WTC11 (cell line): ENCODE measurements around the gene TXNRD2. TPM values are rescaled to one million over a fixed set of nuclear protein-coding genes. Genes with fewer than 3 reads are reported as not detected.

Source experiments
- ATAC-seq: fragments of 200-7000 bp; cut with Tn5 transposase; 2 replicates; pipeline ENCODE4 v1.10.0; 2021; ENCODE audit warnings: mild to moderate bottlenecking, moderate library complexity
- CTCF ChIA-PET: fragments of 300-600 bp; sonication (Branson Sonifier 250); formaldehyde crosslinking; loops from one replicate; lab custom pipeline; 2021; ENCODE audit warnings: antibody characterized with exemption; lab: Charles Lee
- POLR2A ChIA-PET: fragments of 350-600 bp; sonication (Branson Sonifier 250); formaldehyde crosslinking; loops from one replicate; lab custom pipeline; 2021; ENCODE audit warnings: antibody characterized with exemption; lab: Charles Lee
- DNase-seq: peaks from one replicate; pipeline ENCODE4 v3.0.0; 2021; ENCODE audit warnings: low spot score
- H3K27ac Mint-ChIP-seq: 2 replicates; pipeline ENCODE4 v1.8.0; 2021; ENCODE audit warnings: mixed read lengths
- H3K27me3 Mint-ChIP-seq: 2 replicates; pipeline ENCODE4 v1.8.0; 2021; ENCODE audit warnings: low read depth, mild to moderate bottlenecking, moderate library complexity, mixed read lengths
- H3K36me3 Mint-ChIP-seq: 2 replicates; pipeline ENCODE4 v1.8.0; 2021; ENCODE audit warnings: mixed read lengths
- H3K4me1 Mint-ChIP-seq: 2 replicates; pipeline ENCODE4 v1.8.0; 2022; ENCODE audit warnings: mixed read lengths
- H3K4me3 Mint-ChIP-seq: 2 replicates; pipeline ENCODE4 v1.8.0; 2021; ENCODE audit warnings: mild to moderate bottlenecking, moderate library complexity, mixed read lengths
- H3K9me3 Mint-ChIP-seq: 2 replicates; pipeline ENCODE4 v1.8.0; 2021; ENCODE audit warnings: mixed read lengths
- ELF4 ChIP-seq: sonication (generic); formaldehyde crosslinking; IDR thresholded peaks from 2 replicates; pipeline ENCODE4 v1.8.1; 2022; ENCODE audit warnings: low read depth, mild to moderate bottlenecking, moderate library complexity, missing genetic modification reagents
- FOXK1 ChIP-seq: sonication (generic); formaldehyde crosslinking; IDR thresholded peaks from 2 replicates; pipeline ENCODE4 v1.8.0; 2022; ENCODE audit warnings: mild to moderate bottlenecking, moderate library complexity, missing genetic modification reagents
- GTF2I ChIP-seq: fragments of 250-450 bp; sonication (Bioruptor Pico); conservative IDR thresholded peaks from 2 replicates; pipeline ENCODE4 v1.4.0; 2021; ENCODE audit warnings: mild to moderate bottlenecking
- IRF2 ChIP-seq: sonication (generic); formaldehyde crosslinking; IDR thresholded peaks from 2 replicates; pipeline ENCODE4 v1.8.0; 2022; ENCODE audit warnings: low read depth, missing genetic modification reagents, borderline replicate concordance
- RELA ChIP-seq: sonication (generic); formaldehyde crosslinking; IDR thresholded peaks from 2 replicates; pipeline ENCODE4 v1.8.1; 2022; ENCODE audit warnings: missing genetic modification reagents, mild to moderate bottlenecking, borderline replicate concordance
- ZNF263 ChIP-seq: sonication (generic); formaldehyde crosslinking; IDR thresholded peaks from 2 replicates; pipeline ENCODE4 v1.8.1; 2022; ENCODE audit warnings: low read depth, mild to moderate bottlenecking, moderate library complexity, missing genetic modification reagents
- total RNA-seq: library from RNA; stranded (reverse); gene quantifications from 3 replicates; pipeline ENCODE4 v1.2.3, GENCODE V29; 2021
- TF ChIP-seq, protein P1 (sequence below): fragments of 250-450 bp; sonication (Bioruptor Pico); IDR thresholded peaks from 2 replicates; pipeline ENCODE4 v1.9.0; 2021; ENCODE audit warnings: mild to moderate bottlenecking, borderline replicate concordance
- TF ChIP-seq, protein P2 (sequence below): sonication (generic); formaldehyde crosslinking; IDR thresholded peaks from 2 replicates; pipeline ENCODE4 v1.8.1; 2023; ENCODE audit warnings: mild to moderate bottlenecking, missing genetic modification reagents, moderate library complexity
- TF ChIP-seq, protein P3 (sequence below): sonication (generic); formaldehyde crosslinking; IDR thresholded peaks from 2 replicates; pipeline ENCODE4 v1.8.1; 2023; ENCODE audit warnings: mild to moderate bottlenecking, missing genetic modification reagents
- TF ChIP-seq, protein P4 (sequence below): sonication (generic); formaldehyde crosslinking; IDR thresholded peaks from 2 replicates; pipeline ENCODE4 v1.8.0; 2023; ENCODE audit warnings: mild to moderate bottlenecking, missing genetic modification reagents
- TF ChIP-seq, protein P5 (sequence below): sonication (generic); formaldehyde crosslinking; IDR thresholded peaks from 2 replicates; pipeline ENCODE4 v1.8.0; 2022; ENCODE audit warnings: mild to moderate bottlenecking, missing genetic modification reagents
- TF ChIP-seq, protein P6 (sequence below): sonication (generic); formaldehyde crosslinking; conservative IDR thresholded peaks from 2 replicates; pipeline ENCODE4 v1.8.1; 2022; ENCODE audit warnings: mild to moderate bottlenecking, missing genetic modification reagents
- TF ChIP-seq, protein P7 (sequence below): sonication (generic); formaldehyde crosslinking; IDR thresholded peaks from 2 replicates; pipeline ENCODE4 v1.8.1; 2022; ENCODE audit warnings: mild to moderate bottlenecking, moderate library complexity, missing genetic modification reagents

TXNRD2 gene
- total RNA-seq, 1 experiment from 2014 or later: 15.9 TPM

DNA sequence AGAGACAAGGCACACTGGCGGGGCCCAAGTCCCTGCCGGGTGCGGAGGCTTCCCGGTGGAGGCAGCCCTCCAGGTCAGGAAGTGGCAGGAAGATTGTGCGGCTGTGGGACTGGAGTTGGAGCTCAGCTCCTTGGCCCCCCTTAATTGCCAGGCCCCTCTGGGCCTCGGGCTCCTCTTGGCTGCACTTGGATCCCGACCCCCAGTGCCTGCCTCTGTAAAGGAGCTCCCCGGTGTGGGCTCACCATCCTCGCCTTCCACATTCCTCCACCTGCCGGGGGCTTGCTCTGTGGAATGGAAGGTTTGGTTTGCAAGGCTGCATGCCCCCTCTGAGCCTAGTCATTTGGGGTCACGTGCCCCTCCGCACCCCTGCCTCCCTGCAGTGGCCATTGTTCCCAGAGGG is 38.1 kb downstream of the TXNRD2 start (continued):
- TF ChIP-seq, protein P1, sequence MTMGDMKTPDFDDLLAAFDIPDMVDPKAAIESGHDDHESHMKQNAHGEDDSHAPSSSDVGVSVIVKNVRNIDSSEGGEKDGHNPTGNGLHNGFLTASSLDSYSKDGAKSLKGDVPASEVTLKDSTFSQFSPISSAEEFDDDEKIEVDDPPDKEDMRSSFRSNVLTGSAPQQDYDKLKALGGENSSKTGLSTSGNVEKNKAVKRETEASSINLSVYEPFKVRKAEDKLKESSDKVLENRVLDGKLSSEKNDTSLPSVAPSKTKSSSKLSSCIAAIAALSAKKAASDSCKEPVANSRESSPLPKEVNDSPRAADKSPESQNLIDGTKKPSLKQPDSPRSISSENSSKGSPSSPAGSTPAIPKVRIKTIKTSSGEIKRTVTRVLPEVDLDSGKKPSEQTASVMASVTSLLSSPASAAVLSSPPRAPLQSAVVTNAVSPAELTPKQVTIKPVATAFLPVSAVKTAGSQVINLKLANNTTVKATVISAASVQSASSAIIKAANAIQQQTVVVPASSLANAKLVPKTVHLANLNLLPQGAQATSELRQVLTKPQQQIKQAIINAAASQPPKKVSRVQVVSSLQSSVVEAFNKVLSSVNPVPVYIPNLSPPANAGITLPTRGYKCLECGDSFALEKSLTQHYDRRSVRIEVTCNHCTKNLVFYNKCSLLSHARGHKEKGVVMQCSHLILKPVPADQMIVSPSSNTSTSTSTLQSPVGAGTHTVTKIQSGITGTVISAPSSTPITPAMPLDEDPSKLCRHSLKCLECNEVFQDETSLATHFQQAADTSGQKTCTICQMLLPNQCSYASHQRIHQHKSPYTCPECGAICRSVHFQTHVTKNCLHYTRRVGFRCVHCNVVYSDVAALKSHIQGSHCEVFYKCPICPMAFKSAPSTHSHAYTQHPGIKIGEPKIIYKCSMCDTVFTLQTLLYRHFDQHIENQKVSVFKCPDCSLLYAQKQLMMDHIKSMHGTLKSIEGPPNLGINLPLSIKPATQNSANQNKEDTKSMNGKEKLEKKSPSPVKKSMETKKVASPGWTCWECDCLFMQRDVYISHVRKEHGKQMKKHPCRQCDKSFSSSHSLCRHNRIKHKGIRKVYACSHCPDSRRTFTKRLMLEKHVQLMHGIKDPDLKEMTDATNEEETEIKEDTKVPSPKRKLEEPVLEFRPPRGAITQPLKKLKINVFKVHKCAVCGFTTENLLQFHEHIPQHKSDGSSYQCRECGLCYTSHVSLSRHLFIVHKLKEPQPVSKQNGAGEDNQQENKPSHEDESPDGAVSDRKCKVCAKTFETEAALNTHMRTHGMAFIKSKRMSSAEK (CRISPR knock-in tag): no peak
- no peak for TF ChIP-seq GTF2I (CRISPR knock-in tag)
- TF ChIP-seq, protein P2, sequence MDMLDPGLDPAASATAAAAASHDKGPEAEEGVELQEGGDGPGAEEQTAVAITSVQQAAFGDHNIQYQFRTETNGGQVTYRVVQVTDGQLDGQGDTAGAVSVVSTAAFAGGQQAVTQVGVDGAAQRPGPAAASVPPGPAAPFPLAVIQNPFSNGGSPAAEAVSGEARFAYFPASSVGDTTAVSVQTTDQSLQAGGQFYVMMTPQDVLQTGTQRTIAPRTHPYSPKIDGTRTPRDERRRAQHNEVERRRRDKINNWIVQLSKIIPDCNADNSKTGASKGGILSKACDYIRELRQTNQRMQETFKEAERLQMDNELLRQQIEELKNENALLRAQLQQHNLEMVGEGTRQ (CRISPR knock-in tag): no peak
- TF ChIP-seq, protein P3, sequence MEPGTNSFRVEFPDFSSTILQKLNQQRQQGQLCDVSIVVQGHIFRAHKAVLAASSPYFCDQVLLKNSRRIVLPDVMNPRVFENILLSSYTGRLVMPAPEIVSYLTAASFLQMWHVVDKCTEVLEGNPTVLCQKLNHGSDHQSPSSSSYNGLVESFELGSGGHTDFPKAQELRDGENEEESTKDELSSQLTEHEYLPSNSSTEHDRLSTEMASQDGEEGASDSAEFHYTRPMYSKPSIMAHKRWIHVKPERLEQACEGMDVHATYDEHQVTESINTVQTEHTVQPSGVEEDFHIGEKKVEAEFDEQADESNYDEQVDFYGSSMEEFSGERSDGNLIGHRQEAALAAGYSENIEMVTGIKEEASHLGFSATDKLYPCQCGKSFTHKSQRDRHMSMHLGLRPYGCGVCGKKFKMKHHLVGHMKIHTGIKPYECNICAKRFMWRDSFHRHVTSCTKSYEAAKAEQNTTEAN (CRISPR knock-in tag): no peak
- TF ChIP-seq ZNF263 (CRISPR knock-in tag): no peak

DNA sequence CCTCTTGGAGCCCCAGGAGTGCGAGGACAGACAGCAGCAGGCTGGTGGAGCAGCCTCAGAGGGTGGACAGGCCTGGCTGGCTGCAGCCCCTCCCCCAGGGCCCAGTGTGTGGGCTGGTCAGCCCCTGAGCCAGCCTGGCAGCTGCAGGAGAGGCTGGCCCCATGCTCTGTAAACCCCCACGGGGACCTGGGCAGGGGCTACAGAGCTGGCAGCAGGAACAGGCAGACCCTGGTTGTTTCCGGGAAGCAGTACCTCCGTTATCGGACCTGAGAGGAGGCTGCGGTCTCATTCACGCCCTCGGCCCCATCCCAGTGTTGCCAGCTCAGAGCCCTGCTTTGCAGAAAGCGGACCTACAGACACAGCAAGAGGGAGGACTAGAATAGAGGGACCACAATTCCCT is 38.6 kb downstream of the TXNRD2 start:
- Mint-ChIP-seq H3K27ac (no peak overlapping the region), H3K27me3 (no peaks in the 10 kb centered on the region; the same call in 1 of the 2 replicates), H3K9me3 (no peaks in the 10 kb centered on the region), H3K36me3 (no peaks in the 10 kb centered on the region), H3K4me3 (no peak overlapping the region), H3K4me1 (peaks cover 11% of the 10 kb centered on the region)
- peak; percentile 60 for ATAC-seq
- no peak for DNase-seq
- POLR2A ChIA-PET: no interaction called here
- CTCF ChIA-PET: interaction anchor here (0.9 to 6.3 kb wide), 13 partner anchors 10 to 223 kb away, joined by 3 to 56 read pairs (median 4); no protein-coding TSS in a partner anchor
- no peak for TF ChIP-seq RELA (CRISPR knock-in tag)
- TF ChIP-seq, protein P4, sequence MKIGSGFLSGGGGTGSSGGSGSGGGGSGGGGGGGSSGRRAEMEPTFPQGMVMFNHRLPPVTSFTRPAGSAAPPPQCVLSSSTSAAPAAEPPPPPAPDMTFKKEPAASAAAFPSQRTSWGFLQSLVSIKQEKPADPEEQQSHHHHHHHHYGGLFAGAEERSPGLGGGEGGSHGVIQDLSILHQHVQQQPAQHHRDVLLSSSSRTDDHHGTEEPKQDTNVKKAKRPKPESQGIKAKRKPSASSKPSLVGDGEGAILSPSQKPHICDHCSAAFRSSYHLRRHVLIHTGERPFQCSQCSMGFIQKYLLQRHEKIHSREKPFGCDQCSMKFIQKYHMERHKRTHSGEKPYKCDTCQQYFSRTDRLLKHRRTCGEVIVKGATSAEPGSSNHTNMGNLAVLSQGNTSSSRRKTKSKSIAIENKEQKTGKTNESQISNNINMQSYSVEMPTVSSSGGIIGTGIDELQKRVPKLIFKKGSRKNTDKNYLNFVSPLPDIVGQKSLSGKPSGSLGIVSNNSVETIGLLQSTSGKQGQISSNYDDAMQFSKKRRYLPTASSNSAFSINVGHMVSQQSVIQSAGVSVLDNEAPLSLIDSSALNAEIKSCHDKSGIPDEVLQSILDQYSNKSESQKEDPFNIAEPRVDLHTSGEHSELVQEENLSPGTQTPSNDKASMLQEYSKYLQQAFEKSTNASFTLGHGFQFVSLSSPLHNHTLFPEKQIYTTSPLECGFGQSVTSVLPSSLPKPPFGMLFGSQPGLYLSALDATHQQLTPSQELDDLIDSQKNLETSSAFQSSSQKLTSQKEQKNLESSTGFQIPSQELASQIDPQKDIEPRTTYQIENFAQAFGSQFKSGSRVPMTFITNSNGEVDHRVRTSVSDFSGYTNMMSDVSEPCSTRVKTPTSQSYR (CRISPR knock-in tag): 0 out of 2 replicates have a peak, but pooled peaks have one; percentile 37
- TF ChIP-seq, protein P5, sequence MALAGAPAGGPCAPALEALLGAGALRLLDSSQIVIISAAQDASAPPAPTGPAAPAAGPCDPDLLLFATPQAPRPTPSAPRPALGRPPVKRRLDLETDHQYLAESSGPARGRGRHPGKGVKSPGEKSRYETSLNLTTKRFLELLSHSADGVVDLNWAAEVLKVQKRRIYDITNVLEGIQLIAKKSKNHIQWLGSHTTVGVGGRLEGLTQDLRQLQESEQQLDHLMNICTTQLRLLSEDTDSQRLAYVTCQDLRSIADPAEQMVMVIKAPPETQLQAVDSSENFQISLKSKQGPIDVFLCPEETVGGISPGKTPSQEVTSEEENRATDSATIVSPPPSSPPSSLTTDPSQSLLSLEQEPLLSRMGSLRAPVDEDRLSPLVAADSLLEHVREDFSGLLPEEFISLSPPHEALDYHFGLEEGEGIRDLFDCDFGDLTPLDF (CRISPR knock-in tag): 0 out of 2 replicates have a peak, but pooled peaks have one; percentile 22
- TF ChIP-seq IRF2 (CRISPR knock-in tag): no peak

DNA sequence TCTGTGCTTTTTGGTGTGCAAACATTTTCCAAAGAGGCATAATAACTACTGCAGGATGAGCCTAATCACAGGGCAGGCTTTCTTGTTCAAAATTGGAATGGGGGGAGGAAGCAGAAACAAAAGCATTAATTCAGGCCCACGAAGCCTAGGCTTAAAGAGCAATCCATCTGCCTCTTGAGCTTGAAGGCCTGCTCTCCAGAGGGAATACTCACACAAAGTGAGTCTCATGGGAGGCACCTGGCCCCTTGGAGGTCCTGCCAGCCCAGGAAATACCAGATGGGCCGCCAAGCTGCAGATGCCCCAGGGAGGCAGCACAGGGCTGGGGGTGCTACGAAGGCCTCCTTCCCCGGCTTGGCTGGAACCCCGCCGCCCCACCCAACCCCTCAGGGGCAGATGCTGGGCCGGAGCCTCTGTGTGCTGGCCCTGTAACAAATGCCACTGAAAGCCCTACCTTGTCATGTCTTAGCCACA is 39.3 kb downstream of the TXNRD2 start:
- ATAC-seq (no peak), DNase-seq (no peak)
- no peak overlapping the region for H3K27ac Mint-ChIP-seq
- H3K36me3 Mint-ChIP-seq: no peaks in the 10 kb centered on the region
- no peaks in the 10 kb centered on the region; the same call in 1 of the 2 replicates for H3K27me3 Mint-ChIP-seq
- peaks cover 11% of the 10 kb centered on the region for H3K4me1 Mint-ChIP-seq
- H3K9me3 Mint-ChIP-seq: no peaks in the 10 kb centered on the region
- TF ChIP-seq FOXK1 (CRISPR knock-in tag) (no peak), ELF4 (no peak)
- TF ChIP-seq, protein P6, sequence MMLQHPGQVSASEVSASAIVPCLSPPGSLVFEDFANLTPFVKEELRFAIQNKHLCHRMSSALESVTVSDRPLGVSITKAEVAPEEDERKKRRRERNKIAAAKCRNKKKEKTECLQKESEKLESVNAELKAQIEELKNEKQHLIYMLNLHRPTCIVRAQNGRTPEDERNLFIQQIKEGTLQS: no peak
- TF ChIP-seq, protein P7, sequence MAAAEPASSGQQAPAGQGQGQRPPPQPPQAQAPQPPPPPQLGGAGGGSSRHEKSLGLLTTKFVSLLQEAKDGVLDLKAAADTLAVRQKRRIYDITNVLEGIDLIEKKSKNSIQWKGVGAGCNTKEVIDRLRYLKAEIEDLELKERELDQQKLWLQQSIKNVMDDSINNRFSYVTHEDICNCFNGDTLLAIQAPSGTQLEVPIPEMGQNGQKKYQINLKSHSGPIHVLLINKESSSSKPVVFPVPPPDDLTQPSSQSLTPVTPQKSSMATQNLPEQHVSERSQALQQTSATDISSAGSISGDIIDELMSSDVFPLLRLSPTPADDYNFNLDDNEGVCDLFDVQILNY: no peak
- POLR2A ChIA-PET: no interaction called here
- H3K4me3 Mint-ChIP-seq: no peak overlapping the region
- CTCF ChIA-PET: interaction anchor here (0.9 to 6.3 kb wide), 8 partner anchors 10 to 178 kb away, joined by 3 to 56 read pairs (median 5); no protein-coding TSS in a partner anchor
